ENCODE results near the gene SLC24A1.

SLC24A1 gene

GRCh38 chr15:65619626-65620290 lies 2.0 kb upstream of the SLC24A1 start:
- DNase-seq = no peak

- no peak for DNase-seq
These were observed 905 bp upstream of the SLC24A1 start for GRCh38 chr15:65620833-65621232.

- DNase-seq = no peak
These were observed 1.4 kb downstream of the SLC24A1 start for GRCh38 chr15:65623103-65623502.

- DNase-seq = no peak
These were observed 5.1 kb downstream of the SLC24A1 start for GRCh38 chr15:65626856-65627255.

GRCh38 chr15:65629548-65629947 lies 7.8 kb downstream of the SLC24A1 start:
- DNase-seq = no peak

GRCh38 chr15:65630760-65631159 lies 9.0 kb downstream of the SLC24A1 start:
- peak; percentile 64 for DNase-seq

- peak; percentile 52 for DNase-seq
These were observed 9.8 kb downstream of the SLC24A1 start for GRCh38 chr15:65631503-65631902.

GRCh38 chr15:65632780-65633375 lies 11.1 kb downstream of the SLC24A1 start:
- no peak for DNase-seq

- no peak for DNase-seq
These were observed 12.0 kb downstream of the SLC24A1 start for GRCh38 chr15:65633752-65634151.

DNA sequence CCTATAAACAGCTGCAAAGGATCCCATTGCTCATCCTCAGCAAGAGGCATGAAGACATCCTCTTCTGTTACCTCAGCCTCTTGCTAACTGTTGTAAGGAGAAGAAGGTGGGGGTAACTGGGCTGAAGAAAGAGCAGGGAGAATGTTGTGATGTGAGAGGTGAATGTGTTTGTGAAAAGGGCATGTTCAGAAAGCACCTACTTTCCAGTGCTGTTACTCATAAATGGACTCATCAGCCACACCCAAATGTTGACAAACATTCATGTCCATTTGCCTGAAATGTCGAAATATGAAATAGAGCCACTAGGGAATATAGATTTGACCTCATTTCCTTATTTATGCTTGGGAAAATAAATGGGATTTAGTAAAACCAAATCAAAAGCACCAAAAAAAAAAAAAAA lies 12.6 kb downstream of the SLC24A1 start:
- no peak for DNase-seq

- DNase-seq = no peak
These were observed 16.4 kb downstream of the SLC24A1 start for GRCh38 chr15:65638109-65638508.

- DNase-seq = peak; percentile 81
These were observed 16.9 kb downstream of the SLC24A1 start for GRCh38 chr15:65638681-65639089.

- DNase-seq = no peak
These were observed 17.8 kb downstream of the SLC24A1 start for GRCh38 chr15:65639509-65639908.

GRCh38 chr15:65641768-65642475 lies 20.2 kb downstream of the SLC24A1 start:
- no peak for DNase-seq

- DNase-seq = no peak
These were observed 20.9 kb downstream of the SLC24A1 start for GRCh38 chr15:65642594-65642993.

- no peak for DNase-seq
These were observed 22.5 kb downstream of the SLC24A1 start for GRCh38 chr15:65644282-65644681.

DNA sequence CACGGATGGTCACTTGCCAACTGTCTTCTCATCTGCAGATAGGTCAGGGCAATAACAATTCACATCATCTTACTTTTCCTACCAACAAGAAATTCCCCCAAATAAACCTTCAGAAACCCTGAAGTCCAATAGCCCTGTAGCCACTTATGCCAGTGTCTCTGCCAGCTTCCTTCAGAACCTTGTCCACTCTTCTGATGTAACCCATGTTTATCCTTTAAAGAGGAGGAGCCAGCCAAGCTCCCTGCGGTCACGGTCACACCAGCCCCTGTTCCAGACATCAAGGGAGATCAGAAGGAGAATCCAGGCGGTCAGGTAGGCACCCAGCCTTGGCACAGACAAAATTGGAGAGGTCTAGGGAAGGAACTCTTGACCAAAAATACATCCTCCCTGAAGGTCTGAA lies 23.7 kb downstream of the SLC24A1 start:
- no peak for DNase-seq

- DNase-seq = no peak
These were observed 24.7 kb downstream of the SLC24A1 start for GRCh38 chr15:65646486-65646885.

- DNase-seq = no peak
These were observed 28.7 kb downstream of the SLC24A1 start for GRCh38 chr15:65650312-65651041.

DNA sequence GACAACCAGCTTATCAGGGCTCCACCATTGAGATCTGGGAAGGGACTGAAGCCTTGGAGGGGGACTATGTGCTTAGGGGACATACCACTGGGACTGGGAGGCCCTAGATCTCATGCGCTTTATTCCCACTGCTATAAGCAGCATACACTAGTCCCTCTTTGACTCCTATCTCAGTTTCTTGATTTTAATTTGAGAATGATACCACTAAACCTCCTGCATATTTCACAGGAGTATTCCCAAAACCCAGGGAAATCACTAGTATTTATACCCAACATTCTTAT lies 29.2 kb downstream of the SLC24A1 start:
- no peak for DNase-seq

DNA sequence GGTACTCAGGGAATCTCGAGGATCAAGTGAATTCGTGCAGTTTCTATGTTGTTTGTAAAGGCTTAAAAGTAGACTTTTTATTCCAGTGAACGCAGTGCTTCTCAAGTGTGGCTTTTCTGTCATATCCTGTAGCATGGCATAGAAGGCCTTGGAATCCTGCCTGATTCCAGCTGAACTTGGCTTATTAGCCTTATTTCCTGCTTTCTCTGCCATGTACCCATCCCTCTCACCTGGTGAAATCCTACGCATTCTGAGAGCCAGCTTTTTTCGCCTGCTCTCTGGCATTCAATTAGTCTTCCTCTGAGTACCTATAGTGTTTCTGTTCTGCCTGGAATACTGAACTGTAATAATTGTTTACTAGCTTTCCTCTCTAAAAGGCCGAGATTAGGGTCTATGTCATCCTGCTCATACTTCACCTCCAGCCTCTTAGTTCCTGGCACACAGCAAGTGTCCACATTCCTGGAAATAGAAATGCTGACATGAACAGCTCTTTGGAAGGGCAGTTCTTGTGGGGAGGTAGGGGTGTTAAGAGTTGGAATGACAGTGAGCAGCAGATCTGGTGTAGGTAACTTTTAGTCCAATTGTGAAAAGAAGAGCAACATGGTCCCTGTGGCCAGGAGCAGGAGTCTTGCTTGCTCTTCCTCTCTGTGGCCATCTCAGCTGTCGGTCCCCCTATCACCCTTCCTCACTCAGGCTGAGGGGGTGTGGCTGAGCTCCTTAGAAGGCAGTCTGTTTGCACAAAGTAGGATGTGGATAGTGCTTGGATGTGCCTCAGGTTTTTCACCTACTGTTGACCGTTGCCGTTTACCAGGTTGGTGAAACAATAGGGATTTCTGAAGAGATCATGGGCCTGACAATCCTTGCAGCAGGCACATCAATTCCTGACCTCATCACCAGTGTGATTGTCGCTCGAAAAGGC lies 30.4 kb downstream of the SLC24A1 start:
- no peak for DNase-seq

DNA sequence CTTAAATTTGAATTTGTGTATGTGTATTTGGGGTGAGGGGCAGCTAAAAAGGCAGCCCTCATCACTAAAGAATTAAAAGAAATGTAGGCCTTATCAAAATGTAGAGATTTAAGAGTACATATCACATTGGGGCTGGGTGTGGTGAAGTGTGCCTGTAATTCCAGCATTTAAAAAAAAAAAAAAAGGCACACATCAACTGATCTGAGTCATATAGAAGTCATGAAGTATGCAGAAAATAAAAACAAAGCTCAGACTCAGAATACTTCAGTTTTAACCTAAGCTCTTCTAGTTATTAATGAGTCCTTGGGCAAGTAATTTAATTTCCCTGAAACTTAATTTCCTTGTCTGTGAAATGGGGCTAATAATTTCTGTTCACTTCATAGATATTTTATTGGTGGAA lies 31.6 kb downstream of the SLC24A1 start:
- DNase-seq = no peak

Data from activated CD4-positive, alpha-beta T cell treated with anti-CD3 and anti-CD28 coated beads, Interleukin-2, Interleukin-6, amounts not matched to agents 100 ng/mL and 50 ng/mL, durations not matched to agents 16 hours and 8 hours (primary cell).